ENCODE results near the gene TMEM87B. TPM values are rescaled to one million over a fixed set of nuclear protein-coding genes. Genes with fewer than 3 reads are reported as not detected.

Gene TMEM87B
- total RNA-seq, 2 experiments from 2014 or later = 13.9 to 22.8 TPM

GRCh38 chr2:112089375-112089774, 34.3 kb downstream of the TMEM87B start:
- ChIA-PET POLR2A (no interaction called here), CTCF (ENCODE audit: unreplicated experiment) (no interaction called here)
- DNase-seq (ENCODE audit: low spot score) = no peak
- intact Hi-C loops (cut with micrococcal nuclease; ENCODE audit: unreplicated experiment) = no loop called here
- Histone ChIP-seq H2AFZ (ENCODE audit: low read length) (no peak overlapping the region), H3K79me2 (ENCODE audit: insufficient read depth, low read depth, low read length) (no peaks in the 10 kb centered on the region), H3K36me3 (ENCODE audit: insufficient read depth, low read length) (peaks cover 88% of the 10 kb centered on the region), H3K27ac (ENCODE audit: low read depth, low read length, poor library complexity, severe bottlenecking) (no peak overlapping the region), H3K4me1 (ENCODE audit: insufficient read depth, low read length, poor library complexity, severe bottlenecking) (peaks cover 16% of the 10 kb centered on the region), H3K9me3 (ENCODE audit: low read length) (no peaks in the 10 kb centered on the region), H3K4me3 (ENCODE audit: low read depth, low read length, poor library complexity, severe bottlenecking) (no peak overlapping the region), H3K4me2 (ENCODE audit: low read length) (no peak overlapping the region), H4K20me1 (ENCODE audit: insufficient read depth, low read length) (no peaks in the 10 kb centered on the region), H3K9me2 (ENCODE audit: insufficient read depth, low read length) (no peaks in the 10 kb centered on the region)
- no TSS peak for BruUV-seq (replicated peaks)
- TF ChIP-seq EZH2phosphoT487 (IDR thresholded peaks at IDR 0.05; ENCODE audit: borderline replicate concordance, low read depth, low read length) = no peak
- TF ChIP-seq CTCF (conservative IDR thresholded peaks at IDR 0.05; ENCODE audit: low read length) = no peak

- CTCF ChIA-PET (ENCODE audit: unreplicated experiment) = no interaction called here
- POLR2A ChIA-PET = no interaction called here
- Histone ChIP-seq H2AFZ (ENCODE audit: low read length) (no peak overlapping the region), H3K9me2 (ENCODE audit: insufficient read depth, low read length) (no peaks in the 10 kb centered on the region), H3K79me2 (ENCODE audit: insufficient read depth, low read depth, low read length) (no peaks in the 10 kb centered on the region), H3K4me1 (ENCODE audit: insufficient read depth, low read length, poor library complexity, severe bottlenecking) (peaks cover 6% of the 10 kb centered on the region), H3K4me3 (ENCODE audit: low read depth, low read length, poor library complexity, severe bottlenecking) (no peak overlapping the region), H3K36me3 (ENCODE audit: insufficient read depth, low read length) (peaks cover 73% of the 10 kb centered on the region), H3K9me3 (ENCODE audit: low read length) (no peaks in the 10 kb centered on the region), H4K20me1 (ENCODE audit: insufficient read depth, low read length) (no peaks in the 10 kb centered on the region), H3K27ac (ENCODE audit: low read depth, low read length, poor library complexity, severe bottlenecking) (no peak overlapping the region), H3K4me2 (ENCODE audit: low read length) (no peak overlapping the region)
- intact Hi-C loops (cut with micrococcal nuclease; ENCODE audit: unreplicated experiment) = no loop called here
- BruUV-seq (replicated peaks) = no TSS peak
- no peak for DNase-seq (ENCODE audit: low spot score)
- TF ChIP-seq CTCF (conservative IDR thresholded peaks at IDR 0.05; ENCODE audit: low read length) (no peak), EZH2phosphoT487 (IDR thresholded peaks at IDR 0.05; ENCODE audit: borderline replicate concordance, low read depth, low read length) (no peak)
Observed at GRCh38 chr2:112092286-112093041, 37.4 kb downstream of the TMEM87B start.

- no peak for DNase-seq (ENCODE audit: low spot score)
- no TSS peak for BruUV-seq (replicated peaks)
- H3K4me3 ChIP-seq (ENCODE audit: low read depth, low read length, poor library complexity, severe bottlenecking) = no peak overlapping the region
- POLR2A ChIA-PET = interaction anchor here (0.7 to 0.9 kb wide), 2 partner anchors 13 to 111 kb away, joined by 6 to 12 read pairs; no protein-coding TSS in a partner anchor
- H3K27ac ChIP-seq (ENCODE audit: low read depth, low read length, poor library complexity, severe bottlenecking) = no peak overlapping the region
- CTCF ChIA-PET (ENCODE audit: unreplicated experiment) = no interaction called here
- H3K9me3 ChIP-seq (ENCODE audit: low read length) = no peaks in the 10 kb centered on the region
- H3K4me2 ChIP-seq (ENCODE audit: low read length) = no peak overlapping the region
- peaks cover 72% of the 10 kb centered on the region for H3K36me3 ChIP-seq (ENCODE audit: insufficient read depth, low read length)
- TF ChIP-seq CTCF (conservative IDR thresholded peaks at IDR 0.05; ENCODE audit: low read length) = no peak
- no peak for TF ChIP-seq EZH2phosphoT487 (IDR thresholded peaks at IDR 0.05; ENCODE audit: borderline replicate concordance, low read depth, low read length)
- intact Hi-C loops (cut with micrococcal nuclease; ENCODE audit: unreplicated experiment) = no loop called here
- no peaks in the 10 kb centered on the region for H3K4me1 ChIP-seq (ENCODE audit: insufficient read depth, low read length, poor library complexity, severe bottlenecking)
- H3K9me2 ChIP-seq (ENCODE audit: insufficient read depth, low read length) = no peaks in the 10 kb centered on the region
- H4K20me1 ChIP-seq (ENCODE audit: insufficient read depth, low read length) = no peaks in the 10 kb centered on the region
- no peaks in the 10 kb centered on the region for H3K79me2 ChIP-seq (ENCODE audit: insufficient read depth, low read depth, low read length)
- H2AFZ ChIP-seq (ENCODE audit: low read length) = no peak overlapping the region
Observed at GRCh38 chr2:112093216-112093615, 38.1 kb downstream of the TMEM87B start.

Measured in OCI-LY7 (cell line).